Stimulated activated memory B cell treated with anti-CD40 and anti-IgM and Interleukin-4, amounts not matched to agents 10 μg/mL and 1 μg/mL and 100 μg/mL, for 72 hours (primary cell): ENCODE measurements around the gene PTPRCAP.
"Not testable (repeated sequence)": the region's sequence is repeated elsewhere in the genome, so short reads cannot be mapped to it uniquely, and the experiment has no call there.

Experiments used
- ATAC-seq: fragments of 150-1000 bp; cut with Tn5 transposase; 2 replicates; pipeline ENCODE4 v1.10.0; 2021
- H3K27ac Mint-ChIP-seq: one replicate; pipeline ENCODE4 v1.8.0; 2022; ENCODE audit warnings: mild to moderate bottlenecking, mixed read lengths
- H3K27me3 Mint-ChIP-seq: one replicate; pipeline ENCODE4 v1.8.0; 2022; ENCODE audit warnings: mixed read lengths
- H3K36me3 Mint-ChIP-seq: one replicate; pipeline ENCODE4 v1.8.0; 2022; ENCODE audit warnings: mixed read lengths
- H3K4me1 Mint-ChIP-seq: one replicate; pipeline ENCODE4 v1.8.0; 2022; ENCODE audit warnings: mixed read lengths
- H3K4me3 Mint-ChIP-seq: one replicate; pipeline ENCODE4 v1.8.0; 2022; ENCODE audit warnings: mild to moderate bottlenecking, moderate library complexity, mixed read lengths
- H3K9me3 Mint-ChIP-seq: one replicate; pipeline ENCODE4 v1.8.0; 2022; ENCODE audit warnings: mixed read lengths

PTPRCAP gene

GRCh38 chr11:67437082-67437808 lies at the start of gene PTPRCAP:
TSS of gene PTPRCAP (minus strand) at chr11:67437682. CDS start at chr11:67437619, 63 bp downstream.
- peak; percentile 65 for ATAC-seq
- Mint-ChIP-seq H3K36me3 (peaks cover 57% of the 10 kb centered on the region), H3K27me3 (no peaks in the 10 kb centered on the region), H3K27ac (peak within 1 kb of the TSS; percentile 97), H3K4me3 (peak within 1 kb of the TSS; percentile 100), H3K9me3 (no peaks in the 10 kb centered on the region), H3K4me1 (peaks cover 84% of the 10 kb centered on the region)

GRCh38 chr11:67486481-67487195 lies 49.2 kb upstream of the PTPRCAP start:
- peak overlapping the region; percentile 65 for H3K4me3 Mint-ChIP-seq
- H3K27ac Mint-ChIP-seq = peak overlapping the region; percentile 93
- H3K27me3 Mint-ChIP-seq = no peaks in the 10 kb centered on the region
- no peaks in the 10 kb centered on the region for H3K9me3 Mint-ChIP-seq
- ATAC-seq = peak; percentile 57
- peaks cover 84% of the 10 kb centered on the region for H3K4me1 Mint-ChIP-seq
- peaks cover 46% of the 10 kb centered on the region for H3K36me3 Mint-ChIP-seq

- ATAC-seq = peak; percentile 11
- peaks cover 81% of the 10 kb centered on the region for H3K4me1 Mint-ChIP-seq
- H3K9me3 Mint-ChIP-seq, H3K27me3 Mint-ChIP-seq: not testable (repeated sequence)
- H3K27ac Mint-ChIP-seq = peak overlapping the region; percentile 93
- peak overlapping the region; percentile 65 for H3K4me3 Mint-ChIP-seq
- H3K36me3 Mint-ChIP-seq = peaks cover 43% of the 10 kb centered on the region
These were observed 48.4 kb upstream of the PTPRCAP start for GRCh38 chr11:67485873-67486361.

GRCh38 chr11:67484847-67485311 lies 47.4 kb upstream of the PTPRCAP start:
- H3K9me3 Mint-ChIP-seq = no peaks in the 10 kb centered on the region
- H3K36me3 Mint-ChIP-seq = peaks cover 33% of the 10 kb centered on the region
- H3K27me3 Mint-ChIP-seq = no peaks in the 10 kb centered on the region
- peak; percentile 42 for ATAC-seq
- H3K4me3 Mint-ChIP-seq = peak overlapping the region; percentile 97
- H3K27ac Mint-ChIP-seq = peak overlapping the region; percentile 93
- peaks cover 71% of the 10 kb centered on the region for H3K4me1 Mint-ChIP-seq

GRCh38 chr11:67483831-67484665 lies 46.6 kb upstream of the PTPRCAP start:
- ATAC-seq = peak; percentile 14
- H3K4me3 Mint-ChIP-seq = peak overlapping the region; percentile 97
- peaks cover 65% of the 10 kb centered on the region for H3K4me1 Mint-ChIP-seq
- peaks cover 27% of the 10 kb centered on the region for H3K36me3 Mint-ChIP-seq
- no peaks in the 10 kb centered on the region for H3K27me3 Mint-ChIP-seq
- H3K27ac Mint-ChIP-seq = peak overlapping the region; percentile 93
- no peaks in the 10 kb centered on the region for H3K9me3 Mint-ChIP-seq

GRCh38 chr11:67482827-67483798 lies 45.6 kb upstream of the PTPRCAP start, which contains the start of gene AIP:
TSS of gene AIP (plus strand) at chr11:67483026. CDS start at chr11:67483159, 133 bp downstream.
- Mint-ChIP-seq H3K4me3 (peak within 1 kb of the TSS; percentile 97), H3K36me3 (peaks cover 25% of the 10 kb centered on the region), H3K9me3 (no peaks in the 10 kb centered on the region), H3K4me1 (peaks cover 57% of the 10 kb centered on the region), H3K27ac (peak within 1 kb of the TSS; percentile 93), H3K27me3 (no peaks in the 10 kb centered on the region)
- ATAC-seq = peak; percentile 89

GRCh38 chr11:67482275-67482826 lies 44.9 kb upstream of the PTPRCAP start:
- Mint-ChIP-seq H3K4me1 (peaks cover 49% of the 10 kb centered on the region), H3K36me3 (peaks cover 18% of the 10 kb centered on the region), H3K9me3 (no peaks in the 10 kb centered on the region), H3K27me3 (no peaks in the 10 kb centered on the region), H3K4me3 (peak overlapping the region; percentile 97), H3K27ac (peak overlapping the region; percentile 93)
- ATAC-seq = peak; percentile 3

- H3K9me3 Mint-ChIP-seq, H3K27ac Mint-ChIP-seq, ATAC-seq, H3K27me3 Mint-ChIP-seq, H3K4me1 Mint-ChIP-seq, H3K36me3 Mint-ChIP-seq, H3K4me3 Mint-ChIP-seq: not testable (repeated sequence)
These were observed 40.0 kb upstream of the PTPRCAP start for GRCh38 chr11:67477344-67478050.

GRCh38 chr11:67476692-67477091 lies 39.2 kb upstream of the PTPRCAP start:
- H3K36me3 Mint-ChIP-seq, H3K4me1 Mint-ChIP-seq, H3K4me3 Mint-ChIP-seq: not testable (repeated sequence)

GRCh38 chr11:67472882-67473281 lies 35.4 kb upstream of the PTPRCAP start:
- H3K4me1 Mint-ChIP-seq = peaks cover 37% of the 10 kb centered on the region
- no peaks in the 10 kb centered on the region for H3K27me3 Mint-ChIP-seq
- H3K36me3 Mint-ChIP-seq = no peaks in the 10 kb centered on the region
- ATAC-seq = no peak
- H3K27ac Mint-ChIP-seq = no peak overlapping the region
- no peak overlapping the region for H3K4me3 Mint-ChIP-seq
- no peaks in the 10 kb centered on the region for H3K9me3 Mint-ChIP-seq

More at GRCh38 chr11:67476692-67477091, 39.2 kb upstream of the PTPRCAP start:
- not testable (repeated sequence) for H3K27me3 Mint-ChIP-seq, H3K27ac Mint-ChIP-seq, H3K9me3 Mint-ChIP-seq, ATAC-seq

GRCh38 chr11:67470337-67471002 lies 33.0 kb upstream of the PTPRCAP start:
- no peak for ATAC-seq
- Mint-ChIP-seq H3K27me3 (no peaks in the 10 kb centered on the region), H3K27ac (peak overlapping the region; percentile 95), H3K36me3 (peaks cover 1% of the 10 kb centered on the region), H3K4me3 (peak overlapping the region; percentile 94), H3K9me3 (no peaks in the 10 kb centered on the region), H3K4me1 (peaks cover 57% of the 10 kb centered on the region)

GRCh38 chr11:67469508-67469811 lies 32.0 kb upstream of the PTPRCAP start:
- peak overlapping the region; percentile 94 for H3K4me3 Mint-ChIP-seq
- H3K4me1 Mint-ChIP-seq = peaks cover 66% of the 10 kb centered on the region
- no peak for ATAC-seq
- no peaks in the 10 kb centered on the region for H3K9me3 Mint-ChIP-seq
- H3K27ac Mint-ChIP-seq = peak overlapping the region; percentile 95
- peaks cover 7% of the 10 kb centered on the region for H3K36me3 Mint-ChIP-seq
- no peaks in the 10 kb centered on the region for H3K27me3 Mint-ChIP-seq
